GM19238 (cell line): ENCODE measurements around the gene PF4V1.

Experiments
- DNase-seq: peaks from one replicate; pipeline ENCODE4 v3.0.0; 2011; ENCODE audit warnings: low spot score; ENCODE audit not compliant: insufficient read length

The PF4V1 gene

DNA sequence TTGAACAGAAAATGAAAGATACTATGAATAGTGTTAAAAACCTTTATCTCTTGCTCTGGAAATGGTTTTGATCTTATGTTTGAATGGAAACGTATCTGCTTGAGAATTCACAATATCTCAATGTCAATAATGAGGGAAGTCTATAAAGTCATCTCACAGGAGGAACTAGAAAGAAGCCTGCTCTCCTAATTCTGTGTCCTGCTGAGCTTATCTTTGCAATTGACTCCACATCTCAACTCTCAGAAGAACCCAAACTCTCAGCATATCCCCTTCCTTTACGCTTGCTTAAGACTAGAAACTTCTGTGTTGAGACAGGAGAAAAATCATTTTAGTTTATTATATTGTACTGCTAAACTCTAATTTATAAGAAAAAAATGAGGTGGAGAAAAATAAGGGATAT, 8.3 kb upstream of the PF4V1 start:
- no peak for DNase-seq

DNA sequence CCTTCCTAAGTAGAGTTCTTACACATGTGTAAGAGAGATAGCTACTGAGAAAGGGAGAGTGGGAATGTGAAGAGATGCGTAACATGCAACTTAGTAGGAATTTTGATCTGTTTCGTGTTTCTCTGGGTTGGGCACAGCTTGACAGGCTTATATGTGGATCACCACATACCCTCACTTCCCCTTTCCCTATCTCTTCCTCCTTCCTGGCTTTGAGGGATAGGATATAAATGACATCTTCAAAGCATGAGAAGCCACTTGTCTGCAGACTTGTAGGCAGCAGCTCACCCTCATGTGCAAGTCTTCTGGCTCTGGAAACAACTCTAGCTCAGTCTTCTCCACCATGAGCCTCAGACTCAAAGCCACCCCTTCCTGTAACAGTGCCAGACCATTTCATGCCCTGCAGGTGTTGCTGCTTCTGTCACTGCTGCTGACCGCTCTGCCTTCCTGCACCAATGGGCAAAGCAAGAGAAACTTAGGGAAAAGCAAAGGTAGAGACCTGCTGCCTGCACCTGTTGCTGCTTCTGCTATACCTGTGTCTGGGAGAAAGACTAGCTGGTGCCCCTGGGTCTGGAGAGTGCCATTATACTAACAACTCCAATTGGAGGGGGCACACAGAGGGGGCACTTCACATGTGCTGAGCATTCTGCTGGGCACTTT, 5.4 kb upstream of the PF4V1 start:
- DNase-seq, result no peak

DNA sequence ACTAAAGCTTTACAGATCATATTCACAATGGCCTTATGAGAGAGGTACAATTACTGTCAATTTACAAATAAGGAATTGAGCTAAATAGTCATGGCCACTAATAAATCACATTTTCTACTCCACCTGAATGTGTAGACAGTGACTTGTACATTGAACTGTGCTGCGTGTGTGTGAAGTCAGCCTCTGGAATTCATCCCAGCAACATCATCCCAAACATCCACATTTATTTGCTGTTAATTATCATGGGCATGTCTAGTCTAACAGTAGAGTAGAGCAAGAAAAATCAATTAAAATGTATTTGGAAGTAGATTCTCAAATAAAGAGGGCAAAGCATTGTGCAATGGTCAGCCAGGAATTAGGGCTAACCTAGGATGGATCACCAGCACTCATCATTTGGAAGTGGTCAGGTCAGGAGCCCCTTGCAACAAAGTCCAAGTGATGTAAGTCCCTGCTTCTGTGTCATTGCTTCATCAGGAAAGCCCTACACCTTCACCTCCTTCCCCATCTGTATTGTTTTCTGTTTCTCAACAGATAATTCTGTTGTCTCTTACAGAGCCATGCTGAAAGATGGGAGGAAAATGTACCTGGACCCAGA, 4.8 kb upstream of the PF4V1 start:
- no peak for DNase-seq

DNA sequence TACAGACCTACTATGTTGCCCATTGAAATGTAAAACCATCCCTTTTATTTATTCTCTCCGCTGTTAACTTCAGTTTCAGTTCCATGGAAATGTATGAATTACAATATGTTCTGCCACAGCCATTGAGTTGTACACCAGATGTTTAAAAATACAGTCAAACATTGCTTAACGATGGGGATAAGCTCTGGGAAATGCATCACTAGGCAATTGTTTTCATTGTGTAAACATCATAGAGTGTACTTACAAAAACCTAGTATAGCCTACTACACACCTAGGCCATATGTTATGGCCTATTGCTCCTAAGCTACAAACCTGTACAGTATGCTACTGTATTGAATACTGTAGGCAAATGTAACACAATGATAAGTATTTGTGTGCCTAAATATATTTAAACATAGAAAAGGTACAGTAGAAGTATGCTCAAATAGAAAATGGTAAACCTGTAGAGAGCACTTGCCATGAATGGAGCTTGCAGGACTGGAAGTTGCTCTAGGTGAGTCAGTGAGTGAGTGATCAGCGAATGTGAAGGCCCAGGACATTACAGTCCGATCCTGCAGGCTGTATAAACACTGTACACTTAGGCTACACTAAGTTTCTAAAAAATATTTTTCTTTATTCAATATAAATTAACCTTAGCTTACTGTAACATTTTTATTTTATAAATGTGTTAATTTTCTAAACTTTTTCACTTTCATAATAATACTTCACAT, 2.7 kb upstream of the PF4V1 start:
- no peak for DNase-seq

DNA sequence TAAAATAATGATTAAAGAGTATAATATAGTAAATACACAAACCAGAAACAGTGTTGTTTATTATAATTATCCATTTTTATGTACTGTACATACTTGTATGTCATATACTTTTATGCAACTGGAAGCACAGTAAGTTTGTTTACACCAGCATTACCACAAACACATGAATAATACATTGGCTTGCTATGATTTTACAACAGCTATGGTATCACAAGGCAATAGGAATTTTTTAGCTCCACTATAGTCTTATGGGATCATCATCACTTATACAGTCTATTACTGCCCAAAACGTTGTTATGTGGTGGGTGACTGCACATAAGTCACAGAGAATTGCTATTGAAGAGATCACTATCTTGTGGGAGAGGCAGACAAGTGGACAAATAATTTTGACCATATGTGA, 1.8 kb upstream of the PF4V1 start:
- DNase-seq, result no peak

DNA sequence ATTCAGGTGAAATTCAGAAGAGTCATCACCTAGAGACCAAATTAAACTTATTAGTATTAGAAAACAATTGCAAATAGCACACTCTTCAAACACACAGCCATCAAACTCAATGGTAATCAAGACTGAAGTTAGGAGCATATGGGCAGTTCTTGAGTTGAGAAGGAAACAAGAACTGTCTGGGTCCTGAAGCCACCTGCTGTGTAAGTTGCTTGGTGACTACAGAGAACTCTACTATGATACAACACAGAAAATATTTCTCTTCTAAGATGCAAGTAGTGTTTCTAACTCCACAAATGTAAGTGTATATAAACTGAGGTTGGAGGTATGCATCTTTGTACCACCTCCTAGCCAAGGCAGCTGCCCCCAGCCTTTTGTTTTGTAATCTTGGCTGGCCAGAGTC, 325 bp upstream of the PF4V1 start:
- no peak for DNase-seq

DNA sequence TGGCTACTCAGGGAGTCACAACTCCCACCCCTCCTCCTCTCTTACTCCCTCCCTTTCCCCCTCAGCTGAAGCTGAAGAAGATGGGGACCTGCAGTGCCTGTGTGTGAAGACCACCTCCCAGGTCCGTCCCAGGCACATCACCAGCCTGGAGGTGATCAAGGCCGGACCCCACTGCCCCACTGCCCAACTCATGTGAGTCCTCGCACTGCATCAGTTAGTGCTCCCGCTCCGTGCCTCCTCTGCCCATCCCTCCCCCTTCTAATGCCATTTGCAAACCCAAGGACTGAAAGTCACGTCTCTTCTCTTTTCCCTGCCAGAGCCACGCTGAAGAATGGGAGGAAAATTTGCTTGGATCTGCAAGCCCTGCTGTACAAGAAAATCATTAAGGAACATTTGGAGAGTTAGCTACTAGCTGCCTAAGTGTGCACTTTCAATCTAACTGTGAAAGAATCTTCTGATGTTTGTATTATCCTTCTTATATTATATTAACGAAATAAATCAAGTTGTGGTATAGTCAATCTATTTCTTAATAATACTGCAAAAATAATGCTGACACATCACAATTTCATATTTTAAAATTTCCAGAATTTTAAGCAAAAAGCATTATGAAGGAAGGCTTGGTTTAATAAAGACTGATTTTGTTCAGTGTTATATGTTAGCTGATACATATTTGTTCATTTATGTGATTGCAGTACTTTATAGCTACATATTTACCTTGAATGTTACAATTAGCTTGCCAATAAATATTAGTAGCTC, 800 bp downstream of the PF4V1 start:
- DNase-seq, result no peak

DNA sequence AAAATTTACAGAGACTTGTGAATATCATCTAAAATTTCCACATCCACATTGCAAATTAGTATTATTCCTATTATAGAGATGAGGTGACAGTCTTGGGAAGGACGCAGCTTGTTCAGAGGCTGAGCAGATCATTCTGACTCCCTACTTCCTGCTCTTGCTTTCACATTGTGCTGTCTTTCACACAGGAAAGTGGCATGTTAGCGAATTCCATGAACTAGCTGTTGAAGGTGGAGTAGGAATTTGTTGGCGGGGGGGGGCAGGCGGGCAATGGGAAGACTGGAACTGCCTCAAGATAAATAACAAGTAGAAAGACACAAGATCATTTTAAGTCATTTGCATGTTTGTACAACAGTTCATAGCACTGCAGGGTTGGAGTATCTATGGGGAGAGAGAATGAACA, 2.3 kb downstream of the PF4V1 start:
- DNase-seq, result no peak

DNA sequence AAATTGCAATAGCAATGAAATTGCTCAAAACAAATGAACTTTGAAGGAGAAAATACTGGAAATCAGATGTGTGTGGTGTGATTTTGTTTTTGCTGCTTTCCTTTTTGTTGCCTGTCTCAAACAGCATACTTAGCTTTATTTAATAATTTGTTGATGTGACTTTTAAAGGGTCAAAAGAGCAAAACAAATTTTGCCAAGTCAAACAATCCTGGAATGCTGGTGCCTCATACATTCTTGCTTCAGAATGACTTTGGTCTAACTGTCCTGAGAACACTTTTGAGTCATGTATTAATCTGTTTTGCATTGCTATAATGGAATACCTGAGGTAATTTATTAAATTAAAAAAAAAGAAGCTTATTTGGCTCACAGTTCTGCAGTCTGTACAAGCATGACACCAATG, 3.4 kb downstream of the PF4V1 start:
- no peak for DNase-seq

DNA sequence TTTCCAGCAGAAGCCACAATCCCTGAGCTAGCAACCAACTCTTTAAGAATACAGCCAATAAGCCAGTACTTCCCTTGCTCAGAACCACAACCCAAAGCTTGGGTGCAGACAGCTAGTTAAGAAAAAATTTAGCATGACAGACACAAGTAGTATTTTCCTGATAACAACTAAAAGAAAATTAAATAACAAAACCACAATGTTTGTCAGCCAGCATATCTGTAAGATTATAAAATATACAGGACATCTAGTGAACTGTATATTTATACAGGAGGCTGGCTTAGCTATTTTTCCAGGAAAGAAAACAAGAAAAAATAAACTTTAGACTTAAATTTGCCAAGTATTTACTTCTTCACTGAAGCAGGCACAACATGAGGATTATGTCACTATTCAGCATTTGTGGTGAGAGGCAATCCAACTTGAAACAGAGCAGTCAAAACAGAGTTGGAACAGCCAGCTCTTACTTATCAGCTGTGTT, 6.6 kb downstream of the PF4V1 start:
- no peak for DNase-seq

DNA sequence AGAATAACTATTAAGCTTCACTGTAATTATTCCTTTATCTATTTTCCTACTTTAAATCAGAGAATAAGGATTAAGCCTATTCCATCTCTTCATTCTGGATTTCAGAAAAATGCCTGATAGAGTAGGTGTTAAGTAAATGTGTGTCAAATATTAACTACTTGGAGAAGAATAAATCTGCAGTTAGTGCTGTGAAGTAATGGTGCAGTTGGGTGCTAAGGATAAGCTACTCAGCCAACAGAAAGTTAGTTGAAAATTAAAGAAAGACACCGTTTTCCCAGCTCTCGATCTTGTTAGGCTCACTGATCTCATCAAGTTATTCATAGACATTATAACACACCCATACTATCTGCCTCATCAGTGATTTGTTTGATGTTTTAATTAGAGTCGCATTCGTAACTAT, 7.1 kb downstream of the PF4V1 start:
- no peak for DNase-seq

DNA sequence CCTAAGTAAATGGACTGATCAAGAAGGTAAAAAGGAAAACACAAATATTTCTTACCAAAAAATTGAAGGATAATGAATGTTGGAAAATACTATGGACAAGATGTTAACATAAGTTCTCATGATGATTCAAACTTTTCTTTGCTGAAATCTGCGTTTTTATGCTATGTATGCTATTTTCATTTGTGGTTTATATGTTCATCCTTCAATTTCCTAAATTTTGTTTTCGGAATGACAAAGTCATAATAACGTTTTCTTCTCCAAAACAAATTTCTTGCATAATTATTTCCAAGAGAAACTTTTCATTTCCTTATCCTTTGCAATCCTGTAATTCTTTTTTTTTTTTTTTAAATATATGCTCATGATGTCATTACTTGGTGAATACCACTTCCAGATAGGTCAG, 7.8 kb downstream of the PF4V1 start:
- no peak for DNase-seq

DNA sequence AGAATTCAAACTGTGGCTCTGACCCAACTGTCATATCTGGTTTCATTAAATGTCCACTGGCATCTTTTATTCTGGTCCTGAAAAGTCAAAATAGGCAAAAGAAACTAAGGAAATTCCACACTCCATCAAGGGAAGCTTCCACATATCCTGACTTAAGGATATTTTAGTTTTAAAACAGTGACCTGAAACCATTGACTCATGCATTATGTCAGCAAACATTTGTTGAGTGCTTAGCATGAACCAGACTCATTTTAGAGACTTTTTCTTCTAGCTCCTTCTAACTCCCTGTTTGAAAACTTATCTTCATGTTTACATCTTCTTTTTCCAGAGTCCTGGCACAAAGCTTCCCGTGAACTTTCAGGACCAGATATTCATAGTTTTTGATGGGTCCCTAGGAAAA, 9.2 kb downstream of the PF4V1 start:
- no peak for DNase-seq

DNA sequence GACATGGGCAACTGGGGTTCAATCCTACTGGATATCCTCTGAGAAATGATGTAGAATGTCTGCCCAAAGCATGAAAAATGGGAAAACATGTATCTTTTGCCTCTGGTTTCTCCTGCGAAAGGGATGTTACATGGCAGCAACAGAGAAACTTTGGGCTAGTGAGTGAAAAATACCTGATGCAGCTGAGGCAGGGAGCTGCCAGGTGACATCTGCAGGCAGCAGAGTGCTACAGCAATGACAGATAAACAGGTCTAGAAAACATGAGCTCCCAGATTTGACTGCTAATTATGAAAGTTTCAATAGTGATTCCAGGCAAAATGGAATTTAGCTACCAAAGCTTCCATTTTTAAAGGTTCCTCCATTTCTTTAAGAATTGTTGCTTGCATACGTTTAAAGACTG, 11.3 kb downstream of the PF4V1 start:
- DNase-seq, result no peak

DNA sequence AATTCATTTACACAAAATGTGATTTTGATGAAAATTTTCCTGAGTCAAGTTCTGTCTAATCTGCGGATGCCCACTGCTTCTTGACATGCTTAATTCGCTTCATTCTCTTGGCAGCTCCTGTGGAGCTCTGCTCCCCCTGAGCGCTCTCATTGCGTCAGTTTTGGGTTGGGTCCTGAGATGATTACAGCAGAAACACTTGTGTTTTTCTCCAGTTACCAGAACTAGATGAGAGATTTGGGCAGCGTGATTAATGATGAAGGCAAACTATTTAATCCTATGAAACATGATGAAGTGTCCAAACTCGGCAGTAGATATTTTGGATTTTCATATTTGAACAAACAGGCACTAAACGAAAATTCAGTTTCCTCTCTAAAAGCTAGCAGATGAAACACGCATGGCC, 11.9 kb downstream of the PF4V1 start:
- DNase-seq, result no peak

DNA sequence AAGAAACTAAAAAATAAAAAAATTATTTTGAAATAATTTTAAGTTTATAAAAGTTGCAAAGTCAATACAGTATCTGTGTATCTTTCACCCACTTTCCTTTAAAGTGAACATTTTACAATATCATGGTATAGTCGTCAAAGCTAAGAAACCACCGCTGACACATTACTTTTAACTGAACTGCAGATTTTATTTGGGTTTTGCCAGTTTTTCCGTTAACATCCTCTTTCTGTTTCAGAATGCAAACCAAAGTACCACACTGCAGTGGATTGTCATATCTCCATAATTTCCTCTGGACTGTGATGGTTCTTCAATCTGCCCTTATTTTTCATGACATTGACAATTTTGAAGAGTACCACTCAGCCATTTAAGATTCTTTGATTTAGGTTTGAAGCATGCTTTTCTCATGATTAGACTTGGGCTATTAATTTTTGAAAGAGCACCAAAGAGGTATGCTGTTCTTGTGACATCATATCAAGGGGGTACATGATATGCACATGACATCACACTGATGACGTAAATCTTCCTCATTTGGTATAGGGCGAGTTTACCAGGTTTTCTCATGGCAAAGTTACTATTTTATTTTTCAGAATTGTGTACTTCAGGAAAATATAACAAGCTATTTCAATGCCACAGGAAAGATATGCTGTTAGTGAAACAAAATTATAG, 12.5 kb downstream of the PF4V1 start:
- DNase-seq, result no peak

DNA sequence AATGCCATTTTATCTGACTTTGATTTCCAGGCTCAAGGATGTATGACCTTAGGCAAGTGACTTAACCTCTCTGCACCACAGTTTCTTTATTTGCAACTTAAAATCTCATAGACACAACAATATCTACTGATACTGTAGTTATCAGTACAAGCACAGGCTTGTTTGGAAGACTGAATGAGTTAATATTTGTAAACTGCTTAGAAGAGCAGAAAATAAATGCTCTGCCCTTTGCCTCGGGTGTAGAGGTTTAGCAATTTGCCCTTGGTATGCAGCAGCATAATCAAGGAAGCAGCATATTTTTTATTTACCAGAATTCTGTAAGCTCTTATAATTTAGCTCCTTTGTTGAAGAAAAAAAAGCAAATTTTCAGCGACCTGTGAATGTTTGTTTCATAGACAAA, 13.2 kb downstream of the PF4V1 start:
- DNase-seq, result no peak

DNA sequence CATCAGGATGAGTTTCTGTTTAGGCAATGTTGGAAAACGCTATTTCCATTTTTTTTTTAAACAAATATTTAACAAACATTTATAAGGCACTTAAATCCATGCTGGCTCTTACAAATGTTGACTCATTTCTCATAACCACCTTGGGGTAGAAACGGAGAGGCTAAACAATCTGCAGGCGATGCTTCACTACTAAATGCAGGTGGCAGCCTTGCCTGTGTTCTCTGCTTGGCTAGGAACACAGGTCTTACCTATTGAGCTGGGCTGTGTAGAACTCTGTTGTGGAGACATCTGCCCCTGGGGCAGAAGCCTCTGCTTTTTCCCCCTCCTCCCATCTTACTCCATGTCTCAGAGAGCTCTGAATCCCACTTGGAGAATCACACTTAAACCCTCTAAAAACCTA, 14.7 kb downstream of the PF4V1 start:
- no peak for DNase-seq

DNA sequence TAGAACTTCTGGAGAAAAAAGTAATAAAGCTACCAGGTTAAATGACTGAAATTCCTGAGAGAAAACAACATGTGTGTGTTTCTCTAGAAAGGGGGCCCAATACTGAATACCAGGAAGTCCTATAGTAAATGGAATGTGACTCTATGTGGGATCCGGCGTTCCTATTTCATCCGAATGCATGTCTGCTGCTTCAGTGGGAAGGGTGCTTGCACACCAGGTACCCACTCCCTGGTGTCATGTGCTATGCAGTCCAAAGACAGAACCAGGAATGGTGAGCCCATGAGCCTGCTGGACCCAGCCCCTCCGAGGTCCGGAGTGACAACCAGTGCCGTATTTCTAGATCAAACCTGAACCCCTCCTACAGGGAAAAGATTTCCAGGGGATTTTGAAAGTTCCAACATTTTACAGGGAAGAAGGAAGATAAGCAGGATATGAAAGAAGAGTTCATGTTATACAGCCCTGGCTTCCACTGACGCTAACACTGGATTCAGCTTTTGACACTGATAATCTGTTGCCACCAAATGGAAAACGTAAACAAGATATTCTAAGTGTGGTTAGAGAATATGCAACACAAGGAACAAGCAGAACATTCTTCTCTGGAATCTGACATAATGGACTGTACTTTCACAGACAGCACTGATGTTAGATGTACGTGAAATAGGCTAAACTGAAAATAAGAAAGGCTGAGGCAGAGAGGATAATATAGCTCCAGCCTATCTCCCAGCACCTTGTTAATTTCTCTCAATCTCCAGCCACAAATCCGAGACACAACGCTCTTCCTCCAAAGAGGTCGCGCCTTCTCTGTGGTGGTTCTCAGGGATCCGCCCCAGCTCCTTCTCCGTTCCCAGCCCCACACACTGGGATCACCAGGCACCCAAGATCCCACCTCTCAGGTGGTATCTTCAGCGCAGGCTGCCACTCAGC, 15.4 kb downstream of the PF4V1 start:
- DNase-seq, result no peak
